HL-60 (cell line): ENCODE results near the gene AURKA.

Source experiments
- DNase-seq, 2 experiments: peaks; one replicate each; pipeline ENCODE4 v3.0.0-alpha.2; 2010 to 2020; ENCODE audit warnings: low read depth in 1 of 2, low spot score in 1 of 2
- H3K27ac ChIP-seq: fragments of 250-450 bp; sonication (Bioruptor Pico); replicated peaks from 2 replicates; pipeline ENCODE4 v1.5.1; 2020; ENCODE audit warnings: mild to moderate bottlenecking, moderate library complexity
- H3K27me3 ChIP-seq: fragments of 250-450 bp; sonication (Bioruptor Pico); 2 replicates; pipeline ENCODE4 v1.5.1; 2021; ENCODE audit warnings: mild to moderate bottlenecking, moderate library complexity; ENCODE audit not compliant: insufficient read depth, poor library complexity, severe bottlenecking
- H3K4me3 ChIP-seq: replicated peaks from 2 replicates; pipeline ENCODE4 v1.5.1; 2011; ENCODE audit warnings: mild to moderate bottlenecking, control low read depth, low read length; ENCODE audit not compliant: insufficient read depth
- GABPA ChIP-seq: IDR thresholded peaks from 2 replicates; pipeline ENCODE4 v1.6.1; 2012; ENCODE audit warnings: low read depth
- POLR2AphosphoS5 ChIP-seq: IDR thresholded peaks from 2 replicates; pipeline ENCODE4 v1.6.1; 2012; ENCODE audit warnings: low read depth
- REST ChIP-seq: IDR thresholded peaks from 2 replicates; pipeline ENCODE4 v1.6.1; 2012; ENCODE audit warnings: low read depth; ENCODE audit not compliant: insufficient replicate concordance
- SPI1 ChIP-seq: IDR thresholded peaks from 2 replicates; pipeline ENCODE4 v1.6.1; 2012; ENCODE audit warnings: low read depth, mild to moderate bottlenecking, borderline replicate concordance
- TF ChIP-seq, protein P1 (sequence below): IDR thresholded peaks from one replicate; pipeline ENCODE4 v1.5.1; 2011; ENCODE audit warnings: low read length, control low read depth, inconsistent platforms; ENCODE audit not compliant: insufficient read depth

Gene AURKA

GRCh38 chr20:56426026-56426425 lies 34.0 kb upstream of the AURKA start:
- Histone ChIP-seq H3K27me3 (no peaks in the 10 kb centered on the region), H3K27ac (no peak overlapping the region), H3K4me3 (no peak overlapping the region)
- TF ChIP-seq, protein P1, sequence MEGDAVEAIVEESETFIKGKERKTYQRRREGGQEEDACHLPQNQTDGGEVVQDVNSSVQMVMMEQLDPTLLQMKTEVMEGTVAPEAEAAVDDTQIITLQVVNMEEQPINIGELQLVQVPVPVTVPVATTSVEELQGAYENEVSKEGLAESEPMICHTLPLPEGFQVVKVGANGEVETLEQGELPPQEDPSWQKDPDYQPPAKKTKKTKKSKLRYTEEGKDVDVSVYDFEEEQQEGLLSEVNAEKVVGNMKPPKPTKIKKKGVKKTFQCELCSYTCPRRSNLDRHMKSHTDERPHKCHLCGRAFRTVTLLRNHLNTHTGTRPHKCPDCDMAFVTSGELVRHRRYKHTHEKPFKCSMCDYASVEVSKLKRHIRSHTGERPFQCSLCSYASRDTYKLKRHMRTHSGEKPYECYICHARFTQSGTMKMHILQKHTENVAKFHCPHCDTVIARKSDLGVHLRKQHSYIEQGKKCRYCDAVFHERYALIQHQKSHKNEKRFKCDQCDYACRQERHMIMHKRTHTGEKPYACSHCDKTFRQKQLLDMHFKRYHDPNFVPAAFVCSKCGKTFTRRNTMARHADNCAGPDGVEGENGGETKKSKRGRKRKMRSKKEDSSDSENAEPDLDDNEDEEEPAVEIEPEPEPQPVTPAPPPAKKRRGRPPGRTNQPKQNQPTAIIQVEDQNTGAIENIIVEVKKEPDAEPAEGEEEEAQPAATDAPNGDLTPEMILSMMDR, result no peak
- TF ChIP-seq POLR2AphosphoS5 (no peak), GABPA (no peak), REST (no peak), SPI1 (no peak)
- no peak for DNase-seq

GRCh38 chr20:56424931-56425330 lies 32.9 kb upstream of the AURKA start:
- no peak for DNase-seq
- no peak overlapping the region for H3K4me3 ChIP-seq
- TF ChIP-seq REST (no peak), SPI1 (no peak), GABPA (no peak), POLR2AphosphoS5 (no peak)
- TF ChIP-seq, protein P1, result no peak

GRCh38 chr20:56423886-56424285 lies 31.9 kb upstream of the AURKA start:
- no peak overlapping the region for H3K27ac ChIP-seq
- TF ChIP-seq GABPA, result no peak
- TF ChIP-seq POLR2AphosphoS5, result no peak
- TF ChIP-seq REST, result no peak
- TF ChIP-seq SPI1, result no peak
- TF ChIP-seq, protein P1, result no peak
- H3K27me3 ChIP-seq, result no peaks in the 10 kb centered on the region
- H3K4me3 ChIP-seq, result no peak overlapping the region
- DNase-seq, result no peak

More at GRCh38 chr20:56424931-56425330, 32.9 kb upstream of the AURKA start:
- Histone ChIP-seq H3K27ac (no peak overlapping the region), H3K27me3 (no peaks in the 10 kb centered on the region)
